ENCODE measurements around the gene RUNX2. TPM values are rescaled to one million over a fixed set of nuclear protein-coding genes. Genes with fewer than 3 reads are reported as not detected.

Gene RUNX2
- total RNA-seq, 1 donor: 10.4 TPM

DNA sequence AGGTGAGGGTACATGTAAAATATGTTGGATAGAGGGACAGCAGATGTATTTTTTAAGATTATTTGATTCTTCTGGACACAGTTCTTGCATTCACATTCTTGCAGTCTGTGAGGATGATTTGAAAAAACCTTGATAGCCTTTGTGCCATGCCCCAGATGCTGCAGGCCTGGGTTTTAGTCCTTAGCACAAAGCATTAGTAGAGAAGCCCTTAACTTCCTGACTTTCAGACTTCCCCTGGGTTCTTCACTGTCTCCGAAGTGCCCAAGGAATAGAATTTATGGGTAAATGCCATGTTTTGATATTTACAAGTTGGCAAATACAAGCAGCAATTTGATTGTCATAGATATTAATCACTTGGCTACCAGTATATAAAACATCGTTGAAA is 117.2 kb downstream of the RUNX2 start:
- Histone ChIP-seq H3K27me3 (ENCODE audit: insufficient read depth, low read length) (no peaks in the 10 kb centered on the region), H3K9me3 (ENCODE audit: low read depth, low read length) (no peaks in the 10 kb centered on the region), H3K4me3 (ENCODE audit: low read length) (no peak overlapping the region), H3K4me1 (ENCODE audit: insufficient read depth, low read length) (peaks cover 48% of the 10 kb centered on the region)

DNA sequence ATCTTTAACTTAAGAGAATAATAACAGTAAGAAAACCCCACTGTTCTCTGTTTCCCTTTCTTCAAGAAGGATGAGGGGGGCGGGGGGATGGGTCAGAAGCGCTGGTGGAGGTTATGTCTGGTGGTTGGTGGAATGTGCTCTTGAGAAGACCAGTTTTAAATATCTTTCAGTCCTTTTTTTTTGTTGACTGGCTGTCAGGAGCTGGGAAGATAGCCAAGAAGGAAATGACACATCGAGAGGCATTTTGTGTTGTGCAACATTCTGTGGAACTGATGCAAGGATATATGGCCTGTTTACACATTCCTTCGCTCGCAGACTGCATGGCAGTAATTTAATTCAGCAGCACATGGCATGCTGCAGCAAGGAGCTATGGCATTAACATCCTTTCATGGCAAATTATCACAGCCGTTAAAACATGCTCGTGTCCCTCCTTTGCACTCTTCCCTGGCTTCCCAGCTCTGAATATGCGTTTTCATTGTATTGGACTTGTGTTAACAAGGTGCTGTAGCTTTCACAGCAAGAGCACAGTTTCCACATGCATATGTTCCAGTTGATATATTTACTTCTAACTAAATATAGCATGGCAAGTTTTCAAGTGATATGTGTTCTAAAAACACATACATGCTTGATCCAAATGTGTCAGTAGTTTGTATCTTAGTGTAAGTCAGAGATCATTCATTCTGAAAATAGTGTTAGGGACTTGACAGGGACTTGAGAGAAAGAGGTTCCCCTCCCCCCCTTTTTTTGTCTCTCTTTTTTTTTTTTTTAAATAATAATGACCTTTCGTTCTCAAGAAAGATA is 117.8 kb downstream of the RUNX2 start:
- Histone ChIP-seq H3K4me3 (ENCODE audit: low read length) (no peak overlapping the region), H3K9me3 (ENCODE audit: low read depth, low read length) (no peaks in the 10 kb centered on the region), H3K27me3 (ENCODE audit: insufficient read depth, low read length) (no peaks in the 10 kb centered on the region), H3K4me1 (ENCODE audit: insufficient read depth, low read length) (peaks cover 47% of the 10 kb centered on the region)

DNA sequence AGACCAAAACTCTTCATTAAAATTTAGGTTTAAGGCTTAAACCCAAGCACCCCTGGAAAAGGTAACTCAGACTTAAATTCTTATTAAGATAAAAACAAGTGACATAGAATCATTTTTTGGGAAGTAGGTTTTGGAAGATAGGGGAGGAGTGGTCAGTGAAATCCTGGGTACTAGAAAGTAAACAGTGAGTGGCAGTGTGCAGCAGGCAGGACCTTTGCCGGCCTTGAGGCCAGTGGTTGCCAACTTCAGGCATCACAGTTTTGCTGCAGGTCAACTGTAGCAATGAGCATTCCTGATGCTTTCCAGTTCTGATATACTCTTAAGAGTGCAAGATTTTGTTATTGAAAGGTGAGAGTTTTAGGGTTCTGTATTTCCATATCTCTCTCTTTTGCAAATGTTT is 118.9 kb downstream of the RUNX2 start:
- Histone ChIP-seq H3K4me1 (ENCODE audit: insufficient read depth, low read length) (peaks cover 47% of the 10 kb centered on the region), H3K9me3 (ENCODE audit: low read depth, low read length) (no peaks in the 10 kb centered on the region), H3K4me3 (ENCODE audit: low read length) (no peak overlapping the region), H3K27me3 (ENCODE audit: insufficient read depth, low read length) (no peaks in the 10 kb centered on the region)

DNA sequence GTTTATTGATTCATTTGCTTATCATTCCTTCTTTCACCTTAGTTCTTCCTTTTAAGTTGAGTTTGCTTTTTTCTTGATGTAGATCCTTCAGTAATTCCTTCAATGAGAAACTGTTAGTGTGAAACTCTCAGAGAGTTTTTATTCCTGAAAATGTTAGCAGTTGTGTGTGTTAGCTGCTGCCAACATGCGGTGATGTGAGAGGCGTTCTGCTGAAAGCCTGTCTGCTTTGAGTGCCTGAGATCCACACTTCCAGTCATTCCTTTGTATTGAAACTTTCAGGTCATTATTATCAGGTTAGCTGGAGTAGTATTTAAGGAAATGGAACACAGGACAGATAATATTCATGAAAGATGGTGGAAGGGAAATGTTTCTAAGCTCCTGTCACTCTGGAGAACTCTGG is 119.6 kb downstream of the RUNX2 start:
- H3K4me1 ChIP-seq (ENCODE audit: insufficient read depth, low read length): peaks cover 47% of the 10 kb centered on the region

DNA sequence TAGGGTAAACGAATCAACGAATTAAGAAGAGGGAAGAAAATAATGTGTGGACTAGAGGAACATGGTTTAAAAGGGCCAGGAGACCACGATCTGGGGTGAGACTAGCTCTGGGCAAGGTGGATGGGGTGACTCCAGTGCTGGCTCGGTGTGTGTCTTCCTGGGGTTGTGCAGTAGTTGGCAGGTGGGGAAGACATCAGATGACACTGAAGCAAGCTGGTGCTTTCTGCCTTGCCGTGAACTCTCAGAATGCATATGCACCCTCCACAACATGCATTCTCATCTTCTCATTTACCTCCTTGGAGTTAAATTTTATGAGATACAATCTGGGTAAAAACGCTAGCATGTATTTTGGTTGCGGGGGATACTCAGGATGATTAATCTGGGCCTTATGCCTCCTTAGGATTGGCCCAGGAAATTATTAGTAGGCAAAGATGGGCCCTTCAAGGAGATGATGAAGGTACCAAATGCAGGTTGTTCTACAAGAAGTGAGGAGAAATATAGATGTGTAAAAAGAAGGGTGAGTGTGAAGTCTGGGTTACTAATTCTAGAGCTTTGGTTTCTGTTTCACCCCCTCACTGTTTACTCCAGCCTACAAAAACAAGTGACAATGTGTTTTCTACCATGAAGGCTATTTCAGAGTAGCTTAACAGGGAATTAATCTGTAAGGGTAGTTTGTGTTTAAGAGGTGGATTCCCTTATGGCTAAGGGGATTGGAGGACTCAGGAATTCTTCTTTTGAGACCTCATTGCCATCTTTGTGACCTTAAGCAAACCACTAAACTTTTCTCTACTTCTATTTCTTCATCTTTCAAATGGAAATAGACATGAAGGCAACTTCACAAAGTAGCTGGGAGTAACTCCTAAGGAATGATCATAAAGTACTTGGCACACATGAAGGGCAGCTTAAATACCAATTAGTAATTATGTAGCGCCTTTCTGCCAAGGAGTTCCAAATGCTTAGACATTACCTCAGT is 120.6 kb downstream of the RUNX2 start:
- Histone ChIP-seq H3K4me1 (ENCODE audit: insufficient read depth, low read length) (peaks cover 54% of the 10 kb centered on the region), H3K4me3 (ENCODE audit: low read length) (no peak overlapping the region), H3K27me3 (ENCODE audit: insufficient read depth, low read length) (no peaks in the 10 kb centered on the region), H3K9me3 (ENCODE audit: low read depth, low read length) (no peaks in the 10 kb centered on the region)

More for the DNA sequence above, 119.6 kb downstream of the RUNX2 start:
- Histone ChIP-seq H3K27me3 (ENCODE audit: insufficient read depth, low read length) (no peaks in the 10 kb centered on the region), H3K4me3 (ENCODE audit: low read length) (no peak overlapping the region), H3K9me3 (ENCODE audit: low read depth, low read length) (no peaks in the 10 kb centered on the region)

DNA sequence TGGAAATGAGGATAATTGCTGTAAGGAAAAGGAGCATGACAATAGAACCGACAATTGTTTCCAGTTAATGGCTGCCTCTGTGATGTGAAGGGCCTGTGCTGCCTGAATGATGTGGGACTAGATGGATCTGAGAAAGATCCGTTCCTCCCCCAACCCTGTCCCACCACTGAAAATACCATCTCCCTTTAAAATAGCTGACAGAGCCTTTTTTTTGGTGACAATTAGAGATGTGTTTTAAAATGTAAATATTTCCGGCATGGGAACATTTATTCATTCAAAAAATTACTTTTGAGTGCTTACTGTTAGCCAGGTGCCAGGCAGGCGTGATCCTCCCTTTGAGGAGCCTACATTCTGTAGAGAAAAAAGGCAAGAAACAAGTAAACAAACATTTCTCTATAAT is 122.0 kb downstream of the RUNX2 start:
- Histone ChIP-seq H3K27me3 (ENCODE audit: insufficient read depth, low read length) (no peaks in the 10 kb centered on the region), H3K9me3 (ENCODE audit: low read depth, low read length) (no peaks in the 10 kb centered on the region), H3K4me3 (ENCODE audit: low read length) (no peak overlapping the region), H3K4me1 (ENCODE audit: insufficient read depth, low read length) (peaks cover 48% of the 10 kb centered on the region)

DNA sequence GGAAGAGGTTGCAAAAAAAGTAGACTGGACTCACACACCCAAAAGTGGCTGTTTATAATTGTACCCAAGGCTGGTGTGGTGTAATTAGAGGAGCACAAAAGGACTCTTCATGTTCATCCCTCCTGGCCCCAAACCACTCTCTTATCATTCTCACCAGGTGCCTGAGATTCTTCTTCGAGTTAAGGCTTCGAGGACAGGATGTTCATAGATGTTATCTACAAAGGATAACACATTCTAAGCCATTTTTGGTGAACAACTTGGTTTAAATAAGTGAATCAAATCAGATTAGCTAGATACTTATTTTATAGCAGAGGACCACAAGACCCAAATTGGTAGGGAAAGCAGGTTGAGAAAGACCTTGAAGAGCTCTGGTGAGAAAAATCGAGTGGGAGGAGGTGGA is 122.7 kb downstream of the RUNX2 start:
- H3K4me1 ChIP-seq (ENCODE audit: insufficient read depth, low read length): peaks cover 41% of the 10 kb centered on the region
- H3K9me3 ChIP-seq (ENCODE audit: low read depth, low read length): no peaks in the 10 kb centered on the region
- no peak overlapping the region for H3K4me3 ChIP-seq (ENCODE audit: low read length)
- no peaks in the 10 kb centered on the region for H3K27me3 ChIP-seq (ENCODE audit: insufficient read depth, low read length)

DNA sequence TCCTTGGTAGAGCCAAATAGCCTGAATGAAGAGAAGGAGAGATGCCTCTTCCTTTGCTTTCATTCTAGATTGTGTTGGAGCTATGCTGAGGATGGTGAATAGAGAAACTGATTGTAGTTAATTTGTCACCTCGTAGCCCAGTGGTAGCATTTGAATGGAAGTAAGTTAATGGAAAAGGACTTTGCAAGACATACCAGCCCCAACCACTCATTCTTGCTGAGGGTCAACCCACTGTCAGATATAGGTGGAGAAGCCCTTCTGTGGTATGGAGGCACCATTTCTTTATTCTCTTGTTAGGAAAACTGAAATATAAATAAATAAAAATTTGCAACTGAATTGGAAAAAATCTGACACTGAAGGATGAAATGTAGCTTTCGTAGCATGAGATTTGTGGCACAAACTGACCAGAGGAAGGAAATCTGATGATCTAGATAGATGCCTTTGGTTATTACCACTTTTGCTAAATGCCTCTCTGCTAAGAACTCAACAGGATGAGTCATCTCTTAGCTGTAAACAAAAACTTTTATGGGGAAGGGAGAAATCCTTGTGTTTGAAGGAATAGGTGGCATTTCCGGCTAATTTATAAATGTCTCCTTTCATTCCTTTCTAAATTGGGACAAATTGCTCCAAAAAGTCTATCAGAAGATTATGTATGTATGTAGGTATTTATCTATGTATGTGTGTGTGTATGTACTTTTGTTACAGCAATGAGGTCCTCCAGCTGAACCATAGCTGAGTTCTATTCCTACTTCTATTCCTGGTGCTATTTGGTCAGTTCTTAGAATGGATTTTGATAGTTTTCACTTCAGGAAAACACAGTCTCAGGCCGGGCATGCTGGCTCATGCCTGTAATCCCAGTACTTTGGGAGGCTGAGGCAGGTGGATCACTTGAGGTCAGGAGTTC is 126.1 kb downstream of the RUNX2 start:
- Histone ChIP-seq H3K4me1 (ENCODE audit: insufficient read depth, low read length) (peaks cover 14% of the 10 kb centered on the region), H3K9me3 (ENCODE audit: low read depth, low read length) (no peaks in the 10 kb centered on the region), H3K27me3 (ENCODE audit: insufficient read depth, low read length) (no peaks in the 10 kb centered on the region), H3K4me3 (ENCODE audit: low read length) (no peak overlapping the region)

DNA sequence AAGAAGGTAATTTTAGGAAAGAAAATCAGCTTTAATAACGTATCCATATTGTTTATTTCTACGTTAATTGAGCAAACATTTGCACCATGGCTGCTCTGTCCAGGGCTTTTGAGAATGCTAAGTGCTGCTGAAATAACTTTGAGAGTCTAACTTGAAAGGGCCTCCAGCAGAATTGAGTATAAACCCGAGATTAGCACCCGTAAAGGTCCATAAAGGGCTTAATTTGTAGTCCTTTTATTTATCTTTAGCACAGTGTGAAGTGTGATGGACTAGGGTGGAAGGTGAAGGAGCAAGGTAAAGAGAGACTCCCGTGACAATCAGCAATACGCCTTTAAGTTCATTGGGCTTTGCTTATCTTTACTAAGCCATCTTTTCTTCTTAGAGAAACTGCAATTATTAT is 127.3 kb downstream of the RUNX2 start:
- H3K9me3 ChIP-seq (ENCODE audit: low read depth, low read length): no peaks in the 10 kb centered on the region
- no peak overlapping the region for H3K4me3 ChIP-seq (ENCODE audit: low read length)
- peaks cover 14% of the 10 kb centered on the region for H3K4me1 ChIP-seq (ENCODE audit: insufficient read depth, low read length)
- H3K27me3 ChIP-seq (ENCODE audit: insufficient read depth, low read length): no peaks in the 10 kb centered on the region

DNA sequence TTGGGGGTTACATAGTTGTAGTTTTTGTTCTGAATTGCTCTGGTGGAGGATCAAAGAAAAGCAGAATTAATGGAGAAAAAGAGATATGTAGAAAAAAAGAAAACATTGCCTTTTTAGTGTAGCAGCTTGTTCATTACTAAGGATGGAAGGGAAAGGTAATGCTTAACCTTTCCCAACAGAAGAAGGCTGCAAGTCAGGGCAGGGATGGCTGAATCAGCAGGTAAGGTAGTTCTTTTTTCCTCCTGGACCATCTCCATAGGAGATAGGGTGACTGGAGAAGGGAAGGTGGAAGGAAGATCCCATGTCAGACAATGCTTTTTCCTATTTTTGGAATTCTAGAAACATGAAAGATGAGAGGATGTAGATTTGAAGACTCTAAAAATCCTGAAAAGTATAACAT is 129.0 kb downstream of the RUNX2 start:
- Histone ChIP-seq H3K4me3 (ENCODE audit: low read length) (no peak overlapping the region), H3K27me3 (ENCODE audit: insufficient read depth, low read length) (no peaks in the 10 kb centered on the region), H3K9me3 (ENCODE audit: low read depth, low read length) (no peaks in the 10 kb centered on the region), H3K4me1 (ENCODE audit: insufficient read depth, low read length) (peaks cover 21% of the 10 kb centered on the region)

DNA sequence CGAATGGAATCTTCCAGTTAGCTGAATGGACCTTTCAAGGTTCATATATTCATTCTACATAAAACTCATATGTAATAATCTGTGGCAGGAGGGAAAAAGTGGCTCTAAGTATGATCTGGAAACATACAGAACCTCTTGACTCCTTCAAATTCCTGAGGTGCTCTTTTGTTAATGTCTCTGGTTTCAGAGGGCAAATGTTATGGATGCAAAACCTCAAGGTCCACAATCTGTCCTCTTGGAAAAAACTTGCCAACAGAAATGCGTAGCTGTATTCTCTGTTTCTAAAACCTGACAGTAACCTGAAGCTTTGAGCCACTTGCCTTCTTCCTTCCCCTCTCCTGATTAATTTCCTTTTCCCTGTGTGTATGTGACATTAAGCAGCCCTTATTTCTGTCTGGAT is 130.5 kb downstream of the RUNX2 start:
- H3K4me1 ChIP-seq (ENCODE audit: insufficient read depth, low read length): peaks cover 15% of the 10 kb centered on the region
- H3K4me3 ChIP-seq (ENCODE audit: low read length): no peak overlapping the region
- no peaks in the 10 kb centered on the region for H3K9me3 ChIP-seq (ENCODE audit: low read depth, low read length)
- H3K27me3 ChIP-seq (ENCODE audit: insufficient read depth, low read length): no peaks in the 10 kb centered on the region

DNA sequence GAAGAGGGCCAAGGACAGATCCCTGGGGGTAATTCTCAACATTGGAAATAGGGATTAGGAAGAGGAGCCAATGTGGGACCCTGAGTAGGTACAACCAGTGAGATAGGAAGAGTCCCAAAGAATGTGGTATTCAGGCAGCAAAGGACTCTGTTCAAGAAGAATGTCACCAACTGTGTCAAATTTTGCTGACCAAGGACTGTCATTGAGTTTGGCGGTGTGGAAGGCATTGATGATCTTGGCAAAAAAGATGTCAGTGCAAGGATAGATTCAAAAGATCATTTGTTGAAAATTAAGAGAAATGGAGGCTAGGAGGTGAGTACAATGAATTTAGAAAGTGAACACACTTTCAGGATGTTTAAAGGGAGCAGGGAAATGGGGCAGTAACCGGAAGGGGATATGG is 132.0 kb downstream of the RUNX2 start:
- peaks cover 7% of the 10 kb centered on the region for H3K4me1 ChIP-seq (ENCODE audit: insufficient read depth, low read length)
- no peaks in the 10 kb centered on the region for H3K9me3 ChIP-seq (ENCODE audit: low read depth, low read length)
- H3K27me3 ChIP-seq (ENCODE audit: insufficient read depth, low read length): no peaks in the 10 kb centered on the region
- no peak overlapping the region for H3K4me3 ChIP-seq (ENCODE audit: low read length)

DNA sequence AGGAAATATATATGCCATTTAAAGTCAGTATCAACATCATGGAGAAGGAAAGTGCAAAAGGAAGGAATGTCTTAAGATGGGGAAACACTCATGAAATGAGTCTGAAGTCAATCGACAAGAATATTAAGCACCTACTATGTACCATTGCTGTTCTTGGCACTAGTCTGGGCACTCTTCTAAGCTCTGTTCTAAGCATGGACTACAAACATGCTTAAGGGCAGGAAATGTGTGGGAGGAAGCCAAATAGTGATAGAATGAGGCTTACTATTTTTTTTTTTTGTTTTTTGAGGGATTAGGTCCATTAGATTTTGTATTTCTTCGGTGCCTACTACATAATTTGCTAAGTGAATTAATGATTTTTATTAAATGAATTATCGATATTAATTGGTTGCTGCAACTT is 133.4 kb downstream of the RUNX2 start:
- H3K4me1 ChIP-seq (ENCODE audit: insufficient read depth, low read length): peaks cover 7% of the 10 kb centered on the region
- H3K9me3 ChIP-seq (ENCODE audit: low read depth, low read length): no peaks in the 10 kb centered on the region
- no peaks in the 10 kb centered on the region for H3K27me3 ChIP-seq (ENCODE audit: insufficient read depth, low read length)
- H3K4me3 ChIP-seq (ENCODE audit: low read length): no peak overlapping the region

DNA sequence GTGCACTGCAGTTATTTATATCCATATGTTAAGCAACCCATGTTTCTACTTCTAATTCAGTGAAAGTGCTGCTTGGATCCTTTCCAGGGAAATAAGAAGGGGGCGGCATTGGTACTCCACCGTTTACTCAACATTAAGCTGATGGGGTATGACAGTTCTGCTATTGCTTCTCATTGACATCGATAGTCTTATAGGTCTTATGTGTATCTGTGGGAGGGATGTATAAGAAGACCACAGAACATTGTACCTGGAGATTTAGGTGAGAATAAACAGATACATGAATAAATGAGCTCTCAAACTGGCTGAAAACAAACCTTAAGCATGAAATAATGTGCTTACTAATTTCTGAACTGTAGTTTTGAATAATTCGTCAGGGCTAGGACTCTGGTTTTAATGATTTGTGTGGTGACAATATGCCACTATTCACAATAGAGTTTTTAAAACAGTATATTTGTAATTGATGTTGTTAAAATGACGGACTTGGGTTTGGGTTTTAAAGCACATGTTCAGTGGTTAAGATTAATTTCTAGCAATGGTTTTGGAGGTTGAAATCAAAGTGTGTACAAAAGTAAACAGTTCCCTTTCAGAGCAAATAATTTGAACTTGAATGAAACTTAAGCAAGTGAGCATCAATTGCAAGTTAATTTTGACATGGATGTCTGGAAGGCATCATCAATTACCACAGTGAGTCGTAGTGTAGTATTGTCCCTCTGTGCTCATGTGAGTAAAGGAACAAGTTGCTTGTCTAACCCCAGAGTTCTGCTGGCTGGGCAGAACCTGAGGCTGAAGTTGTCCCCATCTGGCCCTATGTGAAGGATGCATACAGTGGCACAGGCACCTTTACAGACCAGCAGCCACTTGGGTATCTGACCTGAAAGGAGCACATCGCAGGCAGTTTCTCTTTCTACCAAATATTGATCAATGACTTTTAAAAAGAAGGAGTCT is 134.3 kb downstream of the RUNX2 start:
- peaks cover 7% of the 10 kb centered on the region for H3K4me1 ChIP-seq (ENCODE audit: insufficient read depth, low read length)
- no peaks in the 10 kb centered on the region for H3K9me3 ChIP-seq (ENCODE audit: low read depth, low read length)
- no peaks in the 10 kb centered on the region for H3K27me3 ChIP-seq (ENCODE audit: insufficient read depth, low read length)

More for the DNA sequence above, 134.3 kb downstream of the RUNX2 start:
- no peak overlapping the region for H3K4me3 ChIP-seq (ENCODE audit: low read length)
